Esophagus mucosa (tissue), 1 donor: Measurements from ENCODE around the gene BACE2. TPM values are rescaled to one million over a fixed set of nuclear protein-coding genes. Genes with fewer than 3 reads are reported as not detected.
"Not testable (repeated sequence)": the region's sequence is repeated elsewhere in the genome, so short reads cannot be mapped to it uniquely, and the experiment has no call there.

Experiments
- ATAC-seq: fragments of 200-7000 bp; cut with Tn5 transposase; one replicate; pipeline ENCODE4 v1.9.1; 2020
- total RNA-seq: library from RNA; stranded (reverse); gene quantifications from one replicate; pipeline ENCODE4 v1.2.4, GENCODE V29; 2023
- donor health status: DM: yes; HTN: yes; CAD: no.

Gene BACE2
- total RNA-seq, 1 donor from 2014 or later, result 39.6 TPM

- peak; percentile 90 for ATAC-seq
These were observed 19.0 kb downstream of the BACE2 start for GRCh38 chr21:41186755-41187536.

GRCh38 chr21:41187537-41188025 is 19.6 kb downstream of the BACE2 start:
- no peak for ATAC-seq

GRCh38 chr21:41188486-41189149 is 20.7 kb downstream of the BACE2 start:
- ATAC-seq, result peak; percentile 6

GRCh38 chr21:41189150-41189745 is 21.3 kb downstream of the BACE2 start:
- ATAC-seq, result no peak

- ATAC-seq, result not testable (repeated sequence)
These were observed 24.6 kb downstream of the BACE2 start for GRCh38 chr21:41192552-41192951.

DNA sequence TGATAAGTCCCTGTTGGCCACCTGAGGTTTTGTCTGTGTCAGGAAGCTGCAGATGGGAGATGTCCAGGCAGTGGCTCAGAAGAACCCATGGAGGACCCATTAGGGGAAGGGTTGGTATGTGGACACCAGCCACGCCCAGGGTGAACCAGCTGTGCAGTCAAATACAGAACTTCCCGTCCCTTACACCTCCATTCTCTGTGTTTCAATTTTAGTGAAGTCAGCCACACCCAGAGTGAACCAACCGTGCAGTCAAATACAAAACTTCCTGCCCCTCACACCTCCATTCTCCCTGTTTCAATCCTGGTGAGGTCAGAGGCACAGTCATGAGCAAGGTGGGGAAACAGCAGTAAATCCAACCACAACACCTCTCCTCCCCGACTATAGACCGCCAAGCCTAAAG is 27.4 kb downstream of the BACE2 start:
- peak; percentile 96 for ATAC-seq

GRCh38 chr21:41196993-41197392 is 29.0 kb downstream of the BACE2 start:
- no peak for ATAC-seq

- no peak for ATAC-seq
These were observed 29.6 kb downstream of the BACE2 start for GRCh38 chr21:41197582-41197981.

GRCh38 chr21:41198647-41199046 is 30.7 kb downstream of the BACE2 start:
- not testable (repeated sequence) for ATAC-seq

GRCh38 chr21:41199123-41199522 is 31.2 kb downstream of the BACE2 start:
- no peak for ATAC-seq

- ATAC-seq, result no peak
These were observed 31.6 kb downstream of the BACE2 start for GRCh38 chr21:41199588-41199987.

GRCh38 chr21:41201385-41201784 is 33.4 kb downstream of the BACE2 start:
- ATAC-seq, result no peak

GRCh38 chr21:41204736-41205135 is 36.8 kb downstream of the BACE2 start:
- ATAC-seq, result no peak

GRCh38 chr21:41207401-41208375 is 39.7 kb downstream of the BACE2 start:
- peak; percentile 48 for ATAC-seq

- ATAC-seq, result no peak
These were observed 40.4 kb downstream of the BACE2 start for GRCh38 chr21:41208376-41208763.

GRCh38 chr21:41209016-41209619 is 41.2 kb downstream of the BACE2 start:
- ATAC-seq, result no peak

DNA sequence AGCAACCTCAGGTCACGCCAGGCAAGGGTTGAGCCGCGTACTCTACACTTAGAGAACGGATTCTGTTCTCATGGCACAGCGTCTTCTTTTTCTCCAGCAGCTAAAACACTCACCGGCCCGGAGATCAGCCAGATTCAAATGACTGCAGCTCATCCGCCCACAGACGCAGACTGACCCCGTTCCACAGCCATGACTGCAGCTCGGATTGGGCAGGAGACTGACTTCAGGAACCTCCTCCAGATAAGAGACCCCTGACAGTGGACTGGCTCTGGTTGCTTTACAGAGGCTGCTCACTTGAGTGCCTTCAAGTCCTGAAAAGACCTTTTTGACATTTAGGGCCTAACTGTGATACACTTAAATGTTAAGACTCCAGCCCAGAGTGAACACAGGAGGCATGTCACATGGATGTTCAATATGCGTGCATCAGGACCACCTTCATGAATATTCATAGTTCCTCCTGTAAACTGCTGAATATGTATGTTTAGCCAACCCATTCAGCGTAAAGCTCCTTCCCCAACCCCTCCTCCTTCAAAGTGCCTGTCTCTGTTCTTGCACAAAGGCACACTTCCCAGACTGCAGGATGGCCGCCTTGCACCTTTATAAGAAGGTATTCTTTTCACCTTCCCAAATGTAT is 42.6 kb downstream of the BACE2 start:
- ATAC-seq, result no peak

DNA sequence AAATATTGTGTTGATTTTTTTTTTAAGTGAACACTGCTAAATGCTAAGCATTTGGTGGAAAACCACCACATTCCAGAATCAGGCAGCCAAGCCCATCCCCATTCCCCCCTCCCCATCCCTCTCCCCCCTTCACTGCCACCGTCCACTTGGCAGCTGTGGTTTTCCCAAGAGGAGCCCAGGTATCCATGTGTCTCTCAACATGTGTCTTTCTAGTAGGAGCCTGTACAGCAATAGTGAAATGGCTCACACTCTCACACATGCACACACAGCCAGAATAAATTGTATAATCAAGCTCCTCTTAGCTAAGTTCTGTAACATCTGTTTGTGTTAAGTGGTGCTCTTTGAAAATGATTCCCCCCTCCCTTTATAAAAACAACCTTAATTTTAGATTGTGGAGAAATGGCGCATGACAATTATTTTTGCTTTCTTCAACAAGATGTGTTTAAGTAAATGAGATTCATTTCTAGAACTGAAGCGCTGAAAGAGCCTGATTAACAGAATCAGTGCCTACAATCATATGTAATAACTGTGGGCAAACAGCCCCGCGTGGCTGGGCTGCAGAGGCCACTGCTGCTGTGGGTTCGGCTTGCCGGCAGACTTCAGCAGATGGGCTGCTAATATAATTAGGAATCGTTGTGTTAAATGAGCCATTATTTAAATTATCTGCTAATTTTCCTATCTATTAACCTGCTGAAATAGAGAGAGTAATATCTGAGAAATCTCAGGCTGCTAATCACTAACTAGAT is 43.3 kb downstream of the BACE2 start:
- no peak for ATAC-seq

DNA sequence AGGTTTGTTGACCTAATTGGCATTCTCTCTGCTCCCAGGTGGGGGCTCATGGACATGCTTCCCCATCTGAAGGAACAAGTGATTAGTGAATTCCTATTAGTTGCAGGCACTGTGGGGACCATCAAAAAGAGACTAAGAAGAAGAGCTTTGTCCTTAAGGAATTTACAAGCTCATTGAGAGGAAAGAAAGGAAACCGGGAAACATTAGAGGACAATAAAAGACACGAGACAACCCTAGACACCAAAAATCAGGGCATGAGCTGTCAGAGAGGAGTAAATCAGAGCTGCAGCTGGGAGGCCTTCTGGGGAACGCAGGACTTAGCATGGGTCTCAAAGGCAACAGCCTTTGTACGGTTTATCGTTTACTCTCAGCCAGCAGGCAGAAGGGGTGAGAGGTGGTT is 45.1 kb downstream of the BACE2 start:
- no peak for ATAC-seq

DNA sequence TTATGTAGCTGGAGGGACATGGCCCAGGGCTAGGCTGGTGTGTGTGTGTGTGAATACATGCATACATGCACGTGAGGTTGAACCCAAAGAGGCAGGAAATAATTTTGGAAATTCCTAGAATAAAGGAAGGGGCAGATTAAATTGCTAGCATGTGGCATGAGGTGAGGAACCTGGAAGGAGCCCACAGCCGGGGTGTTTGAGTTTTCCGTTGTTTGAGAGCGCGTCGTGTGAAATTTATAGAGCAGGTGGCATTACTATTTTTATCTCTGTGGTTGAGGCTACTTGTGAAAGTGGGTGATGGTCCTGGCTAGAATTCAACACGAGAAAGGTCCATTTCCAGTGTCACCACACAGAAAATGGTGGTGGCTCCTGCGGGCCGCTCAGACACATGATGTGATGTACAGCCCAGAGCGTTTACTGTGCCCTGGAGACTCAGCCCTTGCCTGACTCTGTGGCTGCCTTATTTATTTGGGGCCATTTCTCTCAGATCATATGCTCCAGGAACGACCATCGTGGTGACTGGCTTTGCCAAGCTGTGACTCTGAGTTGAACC is 48.0 kb downstream of the BACE2 start:
- no peak for ATAC-seq
